Heart left ventricle (tissue), 16 donors: Measurements from ENCODE around the gene ARHGAP24. TPM values are rescaled to one million over a fixed set of nuclear protein-coding genes. Genes with fewer than 3 reads are reported as not detected.
A peak's percentile ranks its signal among the peaks of the same experiment; 100 is the strongest.

Experiments
- ATAC-seq, 4 donors: fragments of 200-7000 bp; cut with Tn5 transposase; one replicate each; pipeline ENCODE4 v1.9.1; 2020 to 2022; ENCODE audit warnings: moderate library complexity in 4 of 4, mild to moderate bottlenecking in 3 of 4, moderate number of reproducible peaks in 1 of 4
- DNase-seq, 5 donors: peaks; one replicate each; pipeline ENCODE4 v3.0.0-alpha.2; 2020
- H3K27ac ChIP-seq, 12 donors: fragments of 200-600 bp; sonication (generic) in 4 of 12; one replicate each; pipeline versions ENCODE4 v1.5.0 to v1.8.0; 2016 to 2022; ENCODE audit warnings: mild to moderate bottlenecking in 2 of 12
- H3K27me3 ChIP-seq, 9 donors: fragments of 200-600 bp; sonication (generic) in 2 of 9; one replicate each; pipeline versions ENCODE4 v1.5.1 to v1.8.0; 2016 to 2022; ENCODE audit warnings: mild to moderate bottlenecking in 3 of 9
- H3K36me3 ChIP-seq, 9 donors: fragments of 200-600 bp; sonication (generic) in 2 of 9; one replicate each; pipeline versions ENCODE4 v1.5.0 to v1.8.0; 2018 to 2022; ENCODE audit warnings: mild to moderate bottlenecking in 2 of 9
- H3K4me1 ChIP-seq, 12 donors: fragments of 200-600 bp; sonication (generic) in 4 of 12; one replicate each; pipeline versions ENCODE4 v1.5.0 to v1.8.0; 2016 to 2022; ENCODE audit warnings: mild to moderate bottlenecking in 3 of 12
- H3K4me3 ChIP-seq, 12 donors: fragments of 200-600 bp; sonication (generic) in 4 of 12; one replicate each; pipeline versions ENCODE4 v1.5.0 to v1.8.0; 2017 to 2022; ENCODE audit warnings: mild to moderate bottlenecking in 9 of 12, moderate library complexity in 4 of 12
- H3K9me3 ChIP-seq, 12 donors: fragments of 200-600 bp; sonication (generic) in 4 of 12; one replicate each; pipeline versions ENCODE4 v1.5.0 to v1.8.0; 2016 to 2022; ENCODE audit warnings: mild to moderate bottlenecking in 1 of 12
- CTCF ChIP-seq, 12 donors: fragments of 200-600 bp; sonication (generic) in 4 of 12; IDR thresholded peaks; one replicate each; pipeline versions ENCODE4 v1.5.0 to v1.8.0; 2018 to 2022; ENCODE audit warnings: antibody characterized with exemption in 12 of 12, mild to moderate bottlenecking in 5 of 12
- POLR2A ChIP-seq, 2 donors: fragments of 450-650 bp; IDR thresholded peaks; one replicate each; pipeline ENCODE4 v1.6.1; 2017; ENCODE audit warnings: antibody characterized with exemption in 2 of 2, mild to moderate bottlenecking in 2 of 2, moderate library complexity in 2 of 2
- WGBS, 4 donors: extraction: QIAGEN DNeasy Blood & Tissue Kit in 2 of 4; methylation state at CpG; one replicate each; pipeline versions ENCODE4 v1.1.5 to v1.1.7; 2013 to 2018; 5-methylcytosine and 5-hydroxymethylcytosine counted together
- intact Hi-C, 10 donors: fragments of 100-400 bp; cut with DNase I; formaldehyde crosslinking; loops; one replicate each; pipeline versions ENCODE4 v1.11.1 to v1.14.2; 2022
- polyA plus RNA-seq, 2 donors: library from polyadenylated mRNA; stranded (reverse); fragments of 200-250 nt; gene quantifications; one replicate each; pipeline ENCODE4 v1.2.3, GENCODE V29; 2013
- total RNA-seq, 9 donors: library from RNA; depleted of rRNA in 2 of 9; stranded (reverse); fragments of >200 nt in 2 of 9; fragmentation: NEBNext Ultra II Directional in 3 of 9; extraction: Animal tissue kit (Norgen Biotek cat#: 25700) in 3 of 9; gene quantifications; one replicate each; pipeline versions ENCODE4 v1.1.0 to v1.2.4, GENCODE V29; 2016 to 2023
- donor health status: ischemic (EF 13 %, LVEDD 7.1; RV severe dilation, severe dysfunction).
- donor health status: healthy with polysubstance abuse.
- donor health status: DM: no; HTN: yes; CAD: no.
- donor health status: DM: no; HTN: no; CAD: no.
- donor health status: ischemic (EF 25% LVEDD 6.9; RV normal size, moderate dysfunction).
- donor health status: ischemic (EF 25% LVEDD 5.7; RV mildly dilated, moderate dysfunction).
- donor health status: healthy.
- donor health status: DM: yes; HTN: yes; CAD: no.
- donor health status: ischemic (EF 35%, LVEDD 5.7; RV mildly dilated, moderate dysfunction).
- donor health status: nonischemic (EF 11% LVEDD 7.7; RV severe dilation, severe dysfunction).
- donor health status: DM: yes; HTN: yes; CAD: no.
- donor health status: PGD.
- donor health status: ischemic (EF 29% LVEDD 5.4; RV normal size, mild dysfunction).
- donor health status: nonischemic (EF 23%, LVEDD 6.1; RV moderate dilation, normal function).

ARHGAP24 gene
- total and polyA plus RNA-seq, 11 donors, result 4.5 to 36.9 (median 18.9) TPM

GRCh38 chr4:85780664-85781063 lies 305.7 kb downstream of the ARHGAP24 start:
- WGBS, 4 donors, result 21 to 35% (median 33%) methylated on average over 3 of the region's 3 CpGs
- H3K27me3 ChIP-seq, result no peaks in the 10 kb centered on the region
- no peaks in the 10 kb centered on the region for H3K36me3 ChIP-seq
- ATAC-seq (peak; percentile 65 to 82 (median 72)), DNase-seq (no peak)
- H3K4me1 ChIP-seq, result peaks cover 3 to 67% (median 31%) of the 10 kb centered on the region in 12 donors
- TF ChIP-seq POLR2A (IDR thresholded peaks at IDR 0.05) (no peak), CTCF (IDR thresholded peaks at IDR 0.05) (no peak)
- no peaks in the 10 kb centered on the region for H3K9me3 ChIP-seq
- H3K27ac ChIP-seq, result peak overlapping the region in 4 of 12 donors; percentile 9 to 78 (median 18)
- intact Hi-C loops, result no loop called here
- H3K4me3 ChIP-seq, result peak overlapping the region in 1 of 12 donors; percentile 55

GRCh38 chr4:85783483-85783882 lies 308.5 kb downstream of the ARHGAP24 start:
- peak in 2 of 4 donors; percentile 27 to 51 for ATAC-seq
- 32 to 52% (median 42%) methylated on average over 2 of the region's 2 CpGs for WGBS, 4 donors
- TF ChIP-seq POLR2A (IDR thresholded peaks at IDR 0.05) (no peak), CTCF (IDR thresholded peaks at IDR 0.05) (no peak)
- H3K36me3 ChIP-seq, result no peaks in the 10 kb centered on the region
- no peaks in the 10 kb centered on the region for H3K9me3 ChIP-seq
- intact Hi-C loops, result no loop called here
- H3K27me3 ChIP-seq, result no peaks in the 10 kb centered on the region
- H3K4me1 ChIP-seq, result peaks cover 0 to 48% (median 20%) of the 10 kb centered on the region in 12 donors
- no peak for DNase-seq
- no peak overlapping the region for H3K4me3 ChIP-seq
- peak overlapping the region in 9 of 12 donors; percentile 1 to 47 (median 28) for H3K27ac ChIP-seq

DNA sequence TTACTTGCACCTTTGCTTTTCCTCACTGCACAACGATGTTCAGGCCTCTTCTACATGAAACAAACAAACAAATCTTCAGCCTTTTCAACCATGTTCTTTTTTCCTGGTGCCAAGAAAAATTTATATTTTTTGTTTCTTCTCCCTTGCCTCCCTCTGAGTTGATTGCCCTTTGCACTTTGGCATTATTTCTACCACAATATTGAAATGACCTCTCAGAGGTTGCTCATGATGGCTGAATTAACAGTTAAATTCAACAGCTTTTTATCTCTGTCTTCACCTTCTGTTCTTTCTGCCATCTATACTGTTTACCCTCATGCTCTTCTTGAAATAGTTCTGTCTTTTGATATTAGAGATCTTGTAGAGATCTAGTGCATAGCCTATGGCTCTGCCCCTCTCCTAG lies 308.9 kb downstream of the ARHGAP24 start:
- Histone ChIP-seq H3K9me3 (no peaks in the 10 kb centered on the region), H3K27me3 (no peaks in the 10 kb centered on the region), H3K27ac (peak overlapping the region in 9 of 12 donors; percentile 1 to 47 (median 28)), H3K4me3 (no peak overlapping the region), H3K4me1 (peaks cover 0 to 49% (median 20%) of the 10 kb centered on the region in 12 donors), H3K36me3 (no peaks in the 10 kb centered on the region)
- no peak for DNase-seq
- WGBS, 4 donors, result 77 to 86% (median 80%) methylated on average over 1 of the region's 1 CpG
- TF ChIP-seq POLR2A (IDR thresholded peaks at IDR 0.05) (no peak), CTCF (IDR thresholded peaks at IDR 0.05) (no peak)
- ATAC-seq, result no peak
- intact Hi-C loops, result no loop called here

- WGBS, 4 donors, result 64 to 80% (median 76%) methylated on average over 3 of the region's 3 CpGs
- intact Hi-C loops, result no loop called here
- ATAC-seq, result no peak
These were observed 309.4 kb downstream of the ARHGAP24 start for GRCh38 chr4:85784348-85784747.

More at GRCh38 chr4:85784348-85784747, 309.4 kb downstream of the ARHGAP24 start:
- TF ChIP-seq CTCF (IDR thresholded peaks at IDR 0.05), result no peak
- peaks cover 0 to 49% (median 19%) of the 10 kb centered on the region in 12 donors for H3K4me1 ChIP-seq
- no peaks in the 10 kb centered on the region for H3K36me3 ChIP-seq
- H3K27me3 ChIP-seq, result no peaks in the 10 kb centered on the region
- peak overlapping the region in 8 of 12 donors; percentile 2 to 47 (median 28) for H3K27ac ChIP-seq
- H3K9me3 ChIP-seq, result no peaks in the 10 kb centered on the region
- no peak overlapping the region for H3K4me3 ChIP-seq
- no peak for DNase-seq
